Mammary epithelial cell (primary cell): ENCODE data around the gene ADD2.

Experiments used
- EZH2 ChIP-seq: IDR thresholded peaks from 2 replicates; pipeline ENCODE4 v1.6.1; 2012; ENCODE audit warnings: low read length, inconsistent platforms, borderline replicate concordance
- TF ChIP-seq, protein P1 (sequence below), 2 donors: IDR thresholded peaks in 1 of 2; conservative IDR thresholded peaks in 1 of 2; 2 replicates each; pipeline ENCODE4 v1.5.1; 2011 to 2012; ENCODE audit warnings: inconsistent platforms in 2 of 2, low read length in 2 of 2, mild to moderate bottlenecking in 2 of 2, control low read depth in 1 of 2, low read depth in 1 of 2; ENCODE audit not compliant: insufficient read depth in 1 of 2; ENCODE audit errors: extremely low read depth in 1 of 2

GRCh38 chr2:70633508-70633907 is 134.5 kb downstream of the ADD2 start:
- TF ChIP-seq, protein P1, sequence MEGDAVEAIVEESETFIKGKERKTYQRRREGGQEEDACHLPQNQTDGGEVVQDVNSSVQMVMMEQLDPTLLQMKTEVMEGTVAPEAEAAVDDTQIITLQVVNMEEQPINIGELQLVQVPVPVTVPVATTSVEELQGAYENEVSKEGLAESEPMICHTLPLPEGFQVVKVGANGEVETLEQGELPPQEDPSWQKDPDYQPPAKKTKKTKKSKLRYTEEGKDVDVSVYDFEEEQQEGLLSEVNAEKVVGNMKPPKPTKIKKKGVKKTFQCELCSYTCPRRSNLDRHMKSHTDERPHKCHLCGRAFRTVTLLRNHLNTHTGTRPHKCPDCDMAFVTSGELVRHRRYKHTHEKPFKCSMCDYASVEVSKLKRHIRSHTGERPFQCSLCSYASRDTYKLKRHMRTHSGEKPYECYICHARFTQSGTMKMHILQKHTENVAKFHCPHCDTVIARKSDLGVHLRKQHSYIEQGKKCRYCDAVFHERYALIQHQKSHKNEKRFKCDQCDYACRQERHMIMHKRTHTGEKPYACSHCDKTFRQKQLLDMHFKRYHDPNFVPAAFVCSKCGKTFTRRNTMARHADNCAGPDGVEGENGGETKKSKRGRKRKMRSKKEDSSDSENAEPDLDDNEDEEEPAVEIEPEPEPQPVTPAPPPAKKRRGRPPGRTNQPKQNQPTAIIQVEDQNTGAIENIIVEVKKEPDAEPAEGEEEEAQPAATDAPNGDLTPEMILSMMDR (conservative IDR thresholded peaks at IDR 0.05 in 1 of 2, IDR thresholded peaks at IDR 0.05 in 1 of 2; ENCODE audit: extremely low read depth in 1 of 2, insufficient read depth in 1 of 2, low read depth in 1 of 2, low read length in 2 of 2), result no peak
- no peak for TF ChIP-seq EZH2
